Kidney glomerular epithelial cell (primary cell): ENCODE results near the gene PRR23C.

Source experiments
- DNase-seq: peaks from one replicate; lab custom pipeline; 2025; lab: John Stamatoyannopoulos, UW

Gene PRR23C

DNA sequence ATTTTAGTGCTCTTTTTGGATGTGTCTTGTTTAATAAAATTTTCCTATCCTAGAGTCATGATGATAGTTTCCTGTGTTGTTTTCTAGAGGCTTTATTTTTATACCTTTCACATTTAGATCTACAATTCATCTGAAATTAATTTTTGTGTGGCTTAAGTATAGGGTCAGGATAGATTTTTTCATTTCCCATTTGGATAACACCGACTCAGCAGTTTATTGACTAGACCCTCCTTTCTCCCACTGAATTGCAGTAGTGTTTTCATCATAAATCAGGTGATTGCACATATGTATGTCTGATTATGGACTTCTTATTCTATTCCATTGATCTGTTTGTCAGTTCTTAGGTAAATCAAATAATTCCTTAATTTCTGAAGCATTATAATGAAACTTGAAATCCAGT lies 49.0 kb downstream of the PRR23C start:
- DNase-seq = no peak
